Erythroblast (primary cell): Measurements from ENCODE around the gene CFAP77.

Experiments used
- DNase-seq, 2 experiments: peaks; one replicate each; lab custom pipeline; 2025; lab: John Stamatoyannopoulos, UW
- GATA1 ChIP-seq: IDR thresholded peaks from 2 replicates; pipeline ENCODE4 v1.6.1; 2011; ENCODE audit warnings: low read depth, mild to moderate bottlenecking, control low read depth, low read length, moderate library complexity
- POLR2A ChIP-seq: IDR thresholded peaks from 2 replicates; pipeline ENCODE4 v1.6.1; 2011; ENCODE audit warnings: mild to moderate bottlenecking, low read length

The CFAP77 gene

GRCh38 chr9:132541870-132542830 is 132.1 kb downstream of the CFAP77 start:
- no peak for DNase-seq
- TF ChIP-seq POLR2A (no peak), GATA1 (no peak)

DNA sequence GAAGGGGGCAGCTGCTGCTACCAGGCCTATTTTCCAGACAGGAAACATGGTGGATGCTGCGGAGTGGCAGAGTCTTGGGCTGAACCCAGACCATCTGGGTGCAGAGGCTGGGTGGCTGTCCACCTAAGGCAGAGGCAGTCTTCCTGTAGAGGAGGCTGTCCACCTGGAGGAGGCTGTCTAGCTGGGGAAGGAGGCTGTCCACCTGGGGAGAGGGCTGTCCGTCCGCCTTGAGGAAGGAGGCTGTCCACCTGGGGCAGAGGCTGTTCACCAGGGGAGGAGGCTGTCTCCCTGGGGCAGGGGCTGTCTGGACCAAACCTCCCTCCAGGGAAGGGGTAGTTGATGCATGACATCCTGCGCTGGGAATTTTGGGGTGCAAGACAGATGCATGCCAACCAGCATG is 133.2 kb downstream of the CFAP77 start:
- DNase-seq, result no peak
- TF ChIP-seq POLR2A (no peak), GATA1 (no peak)

DNA sequence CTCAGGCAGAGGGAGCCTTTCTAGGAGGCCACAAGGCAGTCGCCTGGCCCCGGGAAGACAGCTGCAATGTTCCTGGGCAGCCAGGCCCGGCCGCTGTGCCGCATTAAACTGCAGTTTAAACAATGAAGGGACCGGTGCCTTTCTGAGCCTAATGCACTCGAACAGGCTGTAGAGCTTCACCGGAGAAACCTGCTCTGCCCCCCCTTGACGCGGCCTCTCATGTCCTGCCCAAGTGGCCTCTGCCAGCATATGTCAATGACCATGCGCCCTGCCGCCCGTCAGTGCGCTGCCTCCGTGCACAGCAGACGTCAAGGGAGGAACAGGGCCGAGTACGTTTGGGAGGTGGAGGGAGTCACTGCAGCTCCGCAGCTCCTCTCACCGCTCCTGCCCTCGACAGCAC is 133.9 kb downstream of the CFAP77 start:
- no peak for TF ChIP-seq POLR2A
- no peak for DNase-seq

DNA sequence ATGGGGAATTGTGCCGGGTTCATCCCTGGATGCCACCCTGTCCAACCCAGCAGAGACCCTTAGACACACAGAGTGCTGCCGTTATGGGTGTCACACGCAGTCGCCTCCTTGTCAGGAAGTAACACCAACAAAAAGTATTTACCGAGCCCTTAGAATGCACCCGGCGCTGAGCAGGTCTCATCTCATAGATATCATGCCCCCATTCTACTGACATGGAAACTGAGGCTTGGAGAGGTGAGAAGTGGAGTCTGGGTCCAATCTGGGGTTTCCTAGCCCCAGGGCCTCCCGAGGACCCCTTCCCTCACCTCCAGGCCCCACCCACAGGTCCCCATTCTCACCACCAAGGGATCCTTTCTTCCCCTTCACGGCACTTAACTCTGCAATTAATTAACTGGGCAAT is 135.6 kb downstream of the CFAP77 start:
- DNase-seq, result no peak
- TF ChIP-seq GATA1 (no peak), POLR2A (no peak)

DNA sequence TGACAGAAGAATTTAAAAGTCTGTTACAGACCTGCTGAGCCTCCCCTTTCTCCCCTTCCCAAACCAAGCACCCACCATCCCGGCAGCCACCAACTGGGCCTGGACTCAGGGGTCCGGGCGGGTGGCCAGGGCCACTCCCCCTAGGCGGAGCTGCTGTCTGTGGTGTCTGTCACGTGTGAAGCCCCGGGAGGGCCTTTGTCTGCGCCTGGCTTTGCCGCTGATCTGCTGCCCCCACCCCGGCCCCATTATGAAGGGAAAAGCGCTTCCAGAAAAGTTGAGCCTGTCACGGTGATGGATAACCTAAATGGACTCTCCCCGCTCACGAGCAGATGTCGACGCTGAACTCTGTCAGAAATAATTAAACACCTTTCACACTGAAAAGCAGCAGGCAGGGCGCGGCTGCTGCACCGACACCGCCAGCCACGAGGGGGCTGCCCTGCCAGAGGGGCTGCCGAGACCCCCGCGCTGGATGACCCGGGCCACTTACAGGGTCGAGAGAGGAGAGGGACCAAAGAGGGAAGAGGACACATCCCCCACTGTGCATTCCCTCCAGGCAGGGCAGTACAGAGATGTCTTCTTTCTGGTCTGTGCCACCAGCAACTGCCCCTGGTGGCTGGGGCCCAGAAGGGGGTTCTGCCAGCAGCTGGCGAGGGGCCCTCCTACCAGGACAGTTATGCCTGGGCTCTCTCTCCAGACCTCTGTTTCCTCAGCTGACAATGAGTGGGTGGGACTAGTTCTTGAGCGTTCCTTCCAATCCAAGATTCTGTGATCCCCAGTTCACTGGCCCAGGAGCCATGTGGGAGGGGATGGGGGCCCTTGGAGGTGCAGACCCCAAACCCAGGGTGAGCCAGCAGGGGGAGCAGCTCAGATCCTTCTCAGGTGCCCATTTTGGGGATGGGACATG is 136.4 kb downstream of the CFAP77 start:
- TF ChIP-seq POLR2A, result no peak
- no peak for TF ChIP-seq GATA1
- DNase-seq, result peak; percentile 14 to 15

DNA sequence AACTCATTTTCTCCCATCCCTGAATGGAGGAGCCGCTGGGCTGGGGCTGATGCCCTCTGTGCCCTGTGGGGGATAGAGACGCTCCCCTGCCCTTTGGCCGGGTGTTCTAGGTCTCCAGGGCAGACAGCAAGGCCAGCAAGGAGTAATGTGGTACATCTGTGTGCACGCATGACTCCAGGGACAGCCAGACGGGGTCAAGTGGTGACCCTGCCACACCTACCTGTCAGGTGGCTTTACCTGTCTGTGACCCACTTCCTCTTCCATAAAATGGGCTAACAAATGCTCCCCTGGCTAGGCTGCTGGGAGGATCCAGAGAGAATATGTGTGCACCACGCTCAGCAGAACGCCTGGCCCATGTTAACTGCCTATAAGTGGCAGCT is 137.0 kb downstream of the CFAP77 start:
- no peak for TF ChIP-seq GATA1
- no peak for TF ChIP-seq POLR2A
- no peak for DNase-seq

GRCh38 chr9:132547436-132547835 is 137.4 kb downstream of the CFAP77 start:
- TF ChIP-seq GATA1 (no peak), POLR2A (no peak)
- DNase-seq, result no peak

DNA sequence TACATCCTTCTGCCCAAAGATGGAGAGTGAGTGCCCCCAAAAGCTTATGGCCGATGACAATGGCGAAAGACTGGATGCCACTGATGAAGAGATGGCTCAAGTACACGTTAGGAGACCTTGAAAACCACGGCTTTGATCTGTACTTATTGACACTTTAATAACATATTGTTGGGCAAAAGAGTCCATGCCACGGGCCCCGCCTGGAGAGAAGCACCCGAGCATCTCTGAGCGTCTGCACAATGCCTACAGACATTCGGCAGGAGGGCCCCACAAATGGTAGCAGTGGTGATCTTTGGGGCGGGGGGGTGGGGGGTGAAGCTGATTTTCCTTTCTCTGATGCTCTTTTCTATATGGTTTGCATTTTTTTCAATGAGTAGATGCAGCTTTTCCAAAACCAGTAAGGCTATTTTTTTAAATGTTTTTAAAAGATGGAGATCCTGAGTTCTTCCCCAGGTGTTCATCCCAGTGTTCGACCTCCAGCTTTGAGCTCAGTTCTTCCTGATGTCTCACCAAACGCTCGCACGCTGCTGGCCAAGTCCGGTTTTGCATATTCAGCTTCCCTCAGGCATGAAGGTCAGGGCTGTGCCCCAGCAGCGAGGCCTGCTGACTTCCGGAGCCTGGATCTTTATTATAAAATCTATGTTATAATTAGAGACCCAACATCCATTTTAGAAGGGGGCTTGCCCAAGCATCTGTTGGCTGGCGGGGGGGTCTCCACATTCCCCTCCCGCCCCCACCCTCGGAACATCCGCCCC is 138.1 kb downstream of the CFAP77 start:
- no peak for DNase-seq

DNA sequence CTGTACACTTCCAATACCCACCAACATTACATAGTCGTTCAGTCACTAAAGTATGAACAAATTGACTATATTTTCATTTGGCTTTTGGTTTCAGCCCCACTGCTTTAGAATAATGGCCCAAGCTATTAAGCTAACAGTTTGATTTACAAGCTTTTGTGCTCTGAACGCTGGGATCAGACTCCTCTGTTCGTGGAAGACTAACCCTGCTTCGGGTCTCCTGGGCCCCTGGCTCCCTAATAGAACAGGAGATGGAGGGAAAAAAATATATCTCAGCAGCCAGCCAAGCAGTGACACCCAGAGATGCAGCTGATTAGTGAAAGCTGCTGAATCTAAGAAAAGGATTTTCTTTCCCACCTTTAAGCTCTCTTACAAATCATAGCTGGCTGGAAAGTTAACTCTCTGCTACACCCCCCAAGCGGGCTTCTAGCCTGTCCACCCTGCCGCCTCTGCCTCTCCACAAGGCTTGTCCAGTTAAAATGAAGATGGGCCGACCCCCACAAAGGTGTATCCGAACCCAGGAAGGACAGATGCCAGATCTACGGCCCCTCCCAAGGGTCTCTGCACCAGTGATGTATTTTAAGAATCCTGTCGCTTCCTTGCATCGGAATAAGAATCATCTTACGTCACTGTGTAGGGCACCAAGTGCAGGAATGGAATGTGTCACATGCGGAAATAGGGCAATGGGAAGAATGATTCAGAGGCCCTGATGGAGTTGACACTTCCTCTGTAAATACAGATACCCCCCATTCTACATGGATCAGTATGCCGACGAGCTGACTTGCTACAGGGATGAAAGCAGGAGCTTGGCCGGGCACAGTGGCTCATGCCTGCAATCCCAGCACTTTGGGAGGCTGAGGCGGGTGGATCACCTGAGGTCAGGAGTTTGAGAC is 139.0 kb downstream of the CFAP77 start:
- TF ChIP-seq GATA1 (no peak), POLR2A (no peak)
- no peak for DNase-seq

More for the DNA sequence above, 138.1 kb downstream of the CFAP77 start:
- TF ChIP-seq GATA1 (no peak), POLR2A (no peak)

DNA sequence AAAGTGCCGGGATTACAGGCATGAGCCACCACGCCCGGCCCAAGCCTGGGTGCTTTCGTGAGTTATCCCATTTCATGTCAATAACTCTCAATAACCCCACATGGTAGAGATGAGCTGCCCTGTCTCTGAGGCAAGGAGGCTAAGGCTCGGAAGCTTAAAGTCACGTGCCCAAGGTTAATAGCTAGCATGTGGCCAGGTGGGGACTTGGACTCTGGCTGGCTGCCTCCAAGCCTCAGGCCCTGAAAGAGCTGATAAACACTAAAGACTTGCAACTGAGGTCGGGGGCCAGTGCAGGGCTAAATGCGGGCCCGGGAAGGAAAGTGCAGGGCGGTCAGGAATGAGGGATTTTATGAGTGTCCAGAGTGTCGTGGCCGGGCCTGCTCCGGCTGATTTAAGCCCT is 141.5 kb downstream of the CFAP77 start:
- no peak for TF ChIP-seq POLR2A
- no peak for TF ChIP-seq GATA1
- no peak for DNase-seq

- DNase-seq, result no peak
- no peak for TF ChIP-seq GATA1
- TF ChIP-seq POLR2A, result no peak
Observed at GRCh38 chr9:132552041-132552440, 142.0 kb downstream of the CFAP77 start.

- no peak for DNase-seq
- TF ChIP-seq GATA1, result no peak
- TF ChIP-seq POLR2A, result no peak
Observed at GRCh38 chr9:132554755-132555154, 144.7 kb downstream of the CFAP77 start.
